K562 (cell line): ENCODE results near the gene CCDC93. TPM values are rescaled to one million over a fixed set of nuclear protein-coding genes. Genes with fewer than 3 reads are reported as not detected.

Experiments used
- ATAC-seq: fragments of 200-7000 bp; cut with Tn5 transposase; 3 replicates; pipeline ENCODE4 v1.9.1; 2020; ENCODE audit warnings: moderate library complexity
- BruUV-seq: library from RNA; stranded (reverse); fragments of 400-500 nt; replicated peaks from 2 replicates; lab custom pipeline; 2021; lab: Mats Ljungman, UMichigan
- CTCF ChIA-PET: fragments of 300-600 bp; formaldehyde crosslinking; extraction: SDS; loops from one replicate; lab custom pipeline; 2021; ENCODE audit warnings: low intra/inter-chr PET ratio; lab: Yijun Ruan, JAX
- POLR2A ChIA-PET: fragments of 300-600, 350-650 bp; sonication (Branson Sonifier 250); formaldehyde crosslinking; extraction: SDS; loops from one replicate; lab custom pipeline; 2021; ENCODE audit warnings: antibody characterized with exemption, inconsistent platforms; lab: Yijun Ruan, JAX
- DNase-seq, 4 experiments: peaks; one replicate each; pipeline versions ENCODE4 v3.0.0 to v3.0.0-alpha.2; 2011 to 2018; ENCODE audit warnings: low spot score in 3 of 4, mixed read lengths in 3 of 4; ENCODE audit errors: extremely low read depth in 1 of 4
- FAIRE-seq: peaks from 2 replicates; lab custom pipeline; 2011; peaks lifted over from hg19 to GRCh38; lab: Jason Lieb, UNC
- H2AFZ ChIP-seq: 2 replicates; pipeline ENCODE4 v1.6.0; 2011; ENCODE audit warnings: low read depth, low read length, control low read depth, inconsistent platforms
- H3K27ac ChIP-seq: fragments of 200-600 bp; 3 replicates; pipeline ENCODE4 v1.8.0; 2011; ENCODE audit warnings: low read depth, mild to moderate bottlenecking, control low read depth, inconsistent platforms, low read length, moderate library complexity, mixed read lengths; ENCODE audit errors: extremely low read depth
- H3K27me3 ChIP-seq, 2 experiments: fragments of 300-600 bp in 1 of 2; 2 replicates in 1 of 2; 3 replicates in 1 of 2; pipeline versions ENCODE4 v1.6.0 to v1.8.0; 2011; ENCODE audit warnings: inconsistent platforms in 2 of 2, low read length in 2 of 2, mild to moderate bottlenecking in 1 of 2, mixed read lengths in 1 of 2, moderate library complexity in 1 of 2; ENCODE audit not compliant: control insufficient read depth in 2 of 2, insufficient read depth in 2 of 2
- H3K36me3 ChIP-seq: fragments of 300-600 bp; 3 replicates; pipeline ENCODE4 v1.8.0; 2011; ENCODE audit warnings: mild to moderate bottlenecking, low read length, inconsistent platforms; ENCODE audit not compliant: control insufficient read depth, insufficient read depth
- H3K4me1 ChIP-seq, 2 experiments: fragments of 200-600 bp in 1 of 2; replicated peaks in 1 of 2; 2 replicates in 1 of 2; 3 replicates in 1 of 2; pipeline versions ENCODE4 v1.5.1 to v1.8.0; 2011; ENCODE audit warnings: inconsistent platforms in 2 of 2, low read length in 2 of 2, mild to moderate bottlenecking in 1 of 2, mixed read lengths in 1 of 2, moderate library complexity in 1 of 2; ENCODE audit not compliant: control insufficient read depth in 2 of 2, insufficient read depth in 2 of 2
- H3K4me2 ChIP-seq: 2 replicates; pipeline ENCODE4 v1.6.1; 2011; ENCODE audit warnings: low read length, control low read depth, inconsistent platforms, mixed read lengths; ENCODE audit not compliant: insufficient read depth
- H3K4me3 ChIP-seq: fragments of 200-600 bp; sonication (generic), shearing (Covaris generic); 2 replicates; pipeline ENCODE4 v1.5.1; 2016; ENCODE audit warnings: control low read depth, inconsistent platforms
- H3K79me2 ChIP-seq: fragments of 200-600 bp; 3 replicates; pipeline ENCODE4 v1.8.0; 2011; ENCODE audit warnings: low read length, inconsistent platforms; ENCODE audit not compliant: control insufficient read depth, insufficient read depth
- H3K9ac ChIP-seq, 2 experiments: 2 replicates each; pipeline versions ENCODE4 v1.6.0 to v1.6.1; 2011; ENCODE audit warnings: low read depth in 2 of 2, low read length in 2 of 2, control low read depth in 1 of 2, inconsistent platforms in 1 of 2, mild to moderate bottlenecking in 1 of 2, mixed read lengths in 1 of 2; ENCODE audit not compliant: insufficient read depth in 1 of 2
- H3K9me1 ChIP-seq: one replicate; pipeline ENCODE4 v1.6.0; 2011; ENCODE audit warnings: inconsistent platforms, mild to moderate bottlenecking, low read length, moderate library complexity; ENCODE audit not compliant: control insufficient read depth, insufficient read depth
- H3K9me3 ChIP-seq: replicated peaks from 2 replicates; pipeline ENCODE4 v1.5.1; 2011; ENCODE audit warnings: low read depth, low read length, inconsistent platforms; ENCODE audit not compliant: control insufficient read depth, insufficient read depth
- H4K20me1 ChIP-seq: replicated peaks from 2 replicates; pipeline ENCODE4 v1.6.1; 2011; ENCODE audit warnings: low read length, inconsistent platforms, mixed read lengths; ENCODE audit not compliant: control insufficient read depth, insufficient read depth
- CHD2 ChIP-seq: IDR thresholded peaks from 2 replicates; pipeline ENCODE4 v1.6.1; 2011; ENCODE audit warnings: low read depth, low read length
- KLF1 ChIP-seq: fragments of 450-650 bp; IDR thresholded peaks from 2 replicates; pipeline ENCODE4 v1.6.1; 2016; ENCODE audit warnings: missing genetic modification characterization, missing compliant biosample characterization
- NRF1 ChIP-seq, 2 experiments: fragments of 450-650 bp; IDR thresholded peaks in 1 of 2; conservative IDR thresholded peaks in 1 of 2; 2 replicates each; pipeline ENCODE4 v1.6.1; 2014; ENCODE audit warnings: mild to moderate bottlenecking in 2 of 2
- WGBS: fragments of 100-300 bp; shearing (Covaris generic); methylation state at CpG from one replicate; pipeline ENCODE4 v1.1.6; 2016; ENCODE audit warnings: low coverage, mixed read lengths; ENCODE audit not compliant: insufficient coverage; ENCODE audit errors: missing lambda C conversion rate; 5-methylcytosine and 5-hydroxymethylcytosine counted together
- in situ Hi-C: fragments of 300-500 bp; cut with MboI; formaldehyde crosslinking; loops from 4 replicates; pipeline ENCODE4 v1.15.0; 2018; ENCODE audit warnings: inconsistent platforms, mixed read lengths
- intact Hi-C: fragments of 100-400 bp; cut with micrococcal nuclease; formaldehyde crosslinking; loops from 2 replicates; pipeline ENCODE4 v1.14.2; 2022
- polyA plus RNA-seq, 8 experiments: library from polyadenylated mRNA; depleted of rRNA in 4 of 8; stranded (reverse) in 5 of 8; unstranded in 3 of 8; fragments of >200 nt; fragmentation: Nextera tagmentation in 2 of 8; fragmentation: Illumina TruSeq in 1 of 8; extraction: Ambion mirVana in 2 of 8; extraction: Trizol in 1 of 8; gene quantifications; 2 replicates each; pipeline versions ENCODE4 v1.2.1 to v1.2.3, GENCODE V29; 2011 to 2014; ENCODE audit warnings: inconsistent platforms in 1 of 8, missing spikeins in 1 of 8
- total RNA-seq, 7 experiments: library from RNA; depleted of rRNA in 6 of 7; stranded (reverse); fragments of >200 nt in 6 of 7; fragmentation: Illumina TruSeq in 2 of 7; extraction: Trizol in 2 of 7; gene quantifications; 2 replicates each; pipeline versions ENCODE4 v1.2.1 to v1.2.3, GENCODE V29; 2011 to 2021; ENCODE audit warnings: low replicate concordance in 1 of 7

The CCDC93 gene
- total and polyA plus RNA-seq, 9 of the 15 experiments (the other 6 are each of a cell fraction or from before 2014, with no cell fraction given), result 3.3 to 19.3 (median 12.4) TPM

GRCh38 chr2:118031566-118031965 lies 17.7 kb upstream of the CCDC93 start:
- BruUV-seq, result no TSS peak

DNA sequence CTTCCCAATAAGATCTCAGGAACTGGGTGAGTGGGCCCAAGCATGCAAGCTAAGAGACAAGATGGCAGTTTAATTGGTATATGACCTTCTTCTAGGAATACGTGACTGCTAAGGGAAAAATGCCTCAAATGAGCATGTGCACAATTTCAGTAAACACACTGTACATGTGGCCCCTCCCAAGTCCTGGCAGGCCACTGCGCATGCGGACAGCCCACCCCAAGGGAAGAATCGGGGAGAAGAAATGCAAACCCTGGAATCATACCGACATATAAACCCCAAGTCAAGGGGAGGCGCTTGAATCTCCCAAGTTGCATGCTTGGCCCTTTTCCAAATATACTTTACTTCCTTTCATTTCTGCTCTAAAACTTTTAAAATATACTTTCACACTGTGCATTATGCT lies 15.2 kb upstream of the CCDC93 start:
- Histone ChIP-seq H3K4me1 (no peaks in the 10 kb centered on the region), H3K9me3 (no peaks in the 10 kb centered on the region), H2AFZ (no peak overlapping the region), H3K4me2 (no peak overlapping the region), H3K27me3 (peaks cover 0 to 2% of the 10 kb centered on the region in 2 experiments; a peak in 1 of 5 replicates), H3K9ac (no peak overlapping the region), H3K9me1 (no peaks in the 10 kb centered on the region), H3K36me3 (no peaks in the 10 kb centered on the region), H4K20me1 (no peaks in the 10 kb centered on the region), H3K4me3 (no peak overlapping the region), H3K79me2 (no peaks in the 10 kb centered on the region), H3K27ac (no peak overlapping the region)
- ATAC-seq (no peak), DNase-seq (no peak), FAIRE-seq (no peak)
- 12% methylated on average over 6 of the region's 6 CpGs for WGBS
- BruUV-seq, result no TSS peak
- TF ChIP-seq NRF1 (conservative IDR thresholded peaks at IDR 0.05 in 1 of 2, IDR thresholded peaks at IDR 0.05 in 1 of 2), result peak; percentile 76 to 78
- TF ChIP-seq KLF1, result no peak
- in situ Hi-C loops, result no loop called here
- POLR2A ChIA-PET, result no interaction called here
- CTCF ChIA-PET, result no interaction called here
- intact Hi-C loops, result no loop called here

More at GRCh38 chr2:118031566-118031965, 17.7 kb upstream of the CCDC93 start:
- no peak for ATAC-seq
- Histone ChIP-seq H3K79me2 (no peaks in the 10 kb centered on the region), H4K20me1 (no peaks in the 10 kb centered on the region), H3K4me2 (no peak overlapping the region), H2AFZ (no peak overlapping the region), H3K27me3 (peaks cover 0 to 2% of the 10 kb centered on the region in 2 experiments; a peak in 1 of 5 replicates), H3K27ac (no peak overlapping the region)
- in situ Hi-C loops, result loop anchor here (10.0 kb wide), 1 partner anchor 833 kb away; no protein-coding TSS in a partner anchor
- POLR2A ChIA-PET, result no interaction called here
- no peak for TF ChIP-seq CHD2
- TF ChIP-seq, all 486 proteins: peak for 0
- Histone ChIP-seq H3K9ac (no peak overlapping the region), H3K4me1 (no peaks in the 10 kb centered on the region), H3K9me1 (no peaks in the 10 kb centered on the region), H3K4me3 (no peak overlapping the region), H3K9me3 (no peaks in the 10 kb centered on the region), H3K36me3 (no peaks in the 10 kb centered on the region)
- intact Hi-C loops, result no loop called here
- FAIRE-seq (no peak), DNase-seq (no peak)
- CTCF ChIA-PET, result no interaction called here
